SKM-1 (cell line): Measurements from ENCODE around the gene DLGAP1.
"Not testable (repeated sequence)": the region's sequence is repeated elsewhere in the genome, so short reads cannot be mapped to it uniquely, and the experiment has no call there.

Experiments
- DNase-seq: peaks from one replicate; lab custom pipeline; 2025; ENCODE audit not compliant: unreplicated experiment; lab: John Stamatoyannopoulos, UW

The DLGAP1 gene

GRCh38 chr18:3597409-3598357 lies 857.4 kb downstream of the DLGAP1 start:
- DNase-seq = no peak

GRCh38 chr18:3596637-3597384 lies 858.3 kb downstream of the DLGAP1 start:
- DNase-seq = no peak

GRCh38 chr18:3596324-3596636 lies 858.8 kb downstream of the DLGAP1 start:
- no peak for DNase-seq

GRCh38 chr18:3595369-3596273 lies 859.5 kb downstream of the DLGAP1 start:
- peak; percentile 33 for DNase-seq

GRCh38 chr18:3594760-3595368 lies 860.2 kb downstream of the DLGAP1 start:
- no peak for DNase-seq

- DNase-seq = peak; percentile 43
Measured at GRCh38 chr18:3593904-3594759, 861.0 kb downstream of the DLGAP1 start.

- DNase-seq = no peak
Measured at GRCh38 chr18:3593381-3593903, 861.7 kb downstream of the DLGAP1 start.

GRCh38 chr18:3592864-3593263 lies 862.2 kb downstream of the DLGAP1 start:
- DNase-seq = no peak

GRCh38 chr18:3590096-3590630 lies 864.9 kb downstream of the DLGAP1 start:
- no peak for DNase-seq

- DNase-seq = peak; percentile 88
Measured at GRCh38 chr18:3585656-3586509, 869.2 kb downstream of the DLGAP1 start.

- DNase-seq = no peak
Measured at GRCh38 chr18:3584897-3585460, 870.1 kb downstream of the DLGAP1 start.

GRCh38 chr18:3584266-3584861 lies 870.7 kb downstream of the DLGAP1 start:
- DNase-seq = no peak

- DNase-seq = no peak
Measured at GRCh38 chr18:3583873-3584247, 871.2 kb downstream of the DLGAP1 start.

- not testable (repeated sequence) for DNase-seq
Measured at GRCh38 chr18:3583106-3583872, 871.8 kb downstream of the DLGAP1 start.

- no peak for DNase-seq
Measured at GRCh38 chr18:3581890-3582289, 873.2 kb downstream of the DLGAP1 start.

GRCh38 chr18:3580523-3581025 lies 874.5 kb downstream of the DLGAP1 start:
- DNase-seq = not testable (repeated sequence)

- no peak for DNase-seq
Measured at GRCh38 chr18:3579701-3580100, 875.4 kb downstream of the DLGAP1 start.
